Duodenal mucosa (tissue), 2 donors: ENCODE data around the gene USP27X.

ENCODE experiments used
- H3K27ac ChIP-seq: one replicate; pipeline ENCODE4 v1.7.0; 2013; ENCODE audit warnings: low read depth, low read length
- H3K27me3 ChIP-seq, 2 donors: one replicate each; pipeline ENCODE4 v1.7.0; 2013; ENCODE audit warnings: low read length in 2 of 2, control low read depth in 1 of 2; ENCODE audit not compliant: insufficient read depth in 2 of 2, control insufficient read depth in 1 of 2
- H3K36me3 ChIP-seq, 2 donors: one replicate each; pipeline ENCODE4 v1.7.0; 2013; ENCODE audit warnings: low read length in 2 of 2, control low read depth in 1 of 2; ENCODE audit not compliant: insufficient read depth in 2 of 2, control insufficient read depth in 1 of 2
- H3K4me1 ChIP-seq, 2 donors: one replicate each; pipeline ENCODE4 v1.7.0; 2013; ENCODE audit warnings: low read length in 2 of 2, control low read depth in 1 of 2; ENCODE audit not compliant: insufficient read depth in 2 of 2, control insufficient read depth in 1 of 2
- H3K4me3 ChIP-seq, 2 donors: one replicate each; pipeline ENCODE4 v1.7.0; 2013; ENCODE audit warnings: low read length in 2 of 2, low read depth in 1 of 2
- H3K9ac ChIP-seq, 2 donors: one replicate each; pipeline ENCODE4 v1.7.0; 2013; ENCODE audit warnings: low read length in 2 of 2, low read depth in 1 of 2
- H3K9me3 ChIP-seq, 2 donors: one replicate each; pipeline ENCODE4 v1.7.0; 2013; ENCODE audit warnings: low read length in 2 of 2, control low read depth in 1 of 2; ENCODE audit not compliant: control insufficient read depth in 1 of 2

Gene USP27X

GRCh38 chrX:49856819-49857218 lies 22.5 kb upstream of the USP27X start:
- Histone ChIP-seq H3K27me3 (no peaks in the 10 kb centered on the region), H3K4me3 (no peak overlapping the region), H3K36me3 (no peaks in the 10 kb centered on the region)

GRCh38 chrX:49858341-49858740 lies 20.9 kb upstream of the USP27X start:
- Histone ChIP-seq H3K9me3 (no peaks in the 10 kb centered on the region), H3K9ac (no peak overlapping the region), H3K4me1 (no peaks in the 10 kb centered on the region), H3K36me3 (no peaks in the 10 kb centered on the region), H3K27me3 (no peaks in the 10 kb centered on the region), H3K27ac (no peak overlapping the region), H3K4me3 (no peak overlapping the region)

More at GRCh38 chrX:49856819-49857218, 22.5 kb upstream of the USP27X start:
- no peak overlapping the region for H3K27ac ChIP-seq
- H3K9ac ChIP-seq = no peak overlapping the region
- H3K4me1 ChIP-seq = no peaks in the 10 kb centered on the region
- H3K9me3 ChIP-seq = no peaks in the 10 kb centered on the region

- Histone ChIP-seq H3K9ac (no peak overlapping the region), H3K27ac (no peak overlapping the region), H3K4me3 (no peak overlapping the region), H3K4me1 (no peaks in the 10 kb centered on the region), H3K9me3 (no peaks in the 10 kb centered on the region), H3K27me3 (no peaks in the 10 kb centered on the region), H3K36me3 (no peaks in the 10 kb centered on the region)
Observed at GRCh38 chrX:49859491-49859890, 19.8 kb upstream of the USP27X start.

- Histone ChIP-seq H3K27ac (no peak overlapping the region), H3K9me3 (no peaks in the 10 kb centered on the region), H3K4me3 (no peak overlapping the region), H3K9ac (no peak overlapping the region), H3K4me1 (no peaks in the 10 kb centered on the region), H3K27me3 (no peaks in the 10 kb centered on the region), H3K36me3 (no peaks in the 10 kb centered on the region)
Observed at GRCh38 chrX:49860867-49861535, 18.3 kb upstream of the USP27X start.

GRCh38 chrX:49862093-49862492 lies 17.2 kb upstream of the USP27X start:
- Histone ChIP-seq H3K4me1 (no peaks in the 10 kb centered on the region), H3K27ac (no peak overlapping the region), H3K36me3 (no peaks in the 10 kb centered on the region), H3K9me3 (no peaks in the 10 kb centered on the region), H3K9ac (no peak overlapping the region), H3K27me3 (no peaks in the 10 kb centered on the region), H3K4me3 (no peak overlapping the region)

GRCh38 chrX:49868739-49869138 lies 10.5 kb upstream of the USP27X start:
- Histone ChIP-seq H3K27ac (no peak overlapping the region), H3K9ac (no peak overlapping the region), H3K36me3 (no peaks in the 10 kb centered on the region), H3K4me3 (no peak overlapping the region), H3K4me1 (no peaks in the 10 kb centered on the region), H3K27me3 (no peaks in the 10 kb centered on the region), H3K9me3 (no peaks in the 10 kb centered on the region)

GRCh38 chrX:49876750-49877149 lies 2.5 kb upstream of the USP27X start:
- Histone ChIP-seq H3K27me3 (no peaks in the 10 kb centered on the region), H3K4me3 (no peak overlapping the region), H3K36me3 (no peaks in the 10 kb centered on the region), H3K9me3 (no peaks in the 10 kb centered on the region), H3K4me1 (peaks cover 9% of the 10 kb centered on the region in 2 donors), H3K27ac (no peak overlapping the region), H3K9ac (no peak overlapping the region)

GRCh38 chrX:49877397-49878101 lies 1.7 kb upstream of the USP27X start:
- H3K36me3 ChIP-seq = no peaks in the 10 kb centered on the region
- no peak overlapping the region for H3K9ac ChIP-seq
- no peak overlapping the region for H3K4me3 ChIP-seq
- H3K9me3 ChIP-seq = no peaks in the 10 kb centered on the region
- peaks cover 9% of the 10 kb centered on the region in 2 donors for H3K4me1 ChIP-seq
- H3K27me3 ChIP-seq = no peaks in the 10 kb centered on the region
- H3K27ac ChIP-seq = no peak overlapping the region

- peak overlapping the region; percentile 56 for H3K27ac ChIP-seq
Observed at GRCh38 chrX:49878128-49878833, 1.0 kb upstream of the USP27X start.

GRCh38 chrX:49879656-49880277 lies 483 bp downstream of the USP27X start:
- Histone ChIP-seq H3K4me1 (peaks cover 9% of the 10 kb centered on the region in 2 donors), H3K36me3 (no peaks in the 10 kb centered on the region), H3K27ac (peak overlapping the region; percentile 73), H3K27me3 (no peaks in the 10 kb centered on the region), H3K9me3 (no peaks in the 10 kb centered on the region), H3K4me3 (peak overlapping the region; percentile 61 to 65), H3K9ac (no peak overlapping the region)

More at GRCh38 chrX:49878128-49878833, 1.0 kb upstream of the USP27X start:
- Histone ChIP-seq H3K4me3 (peak overlapping the region; percentile 61 to 65), H3K4me1 (peaks cover 9% of the 10 kb centered on the region in 2 donors), H3K9me3 (no peaks in the 10 kb centered on the region), H3K9ac (peak overlapping the region in 1 of 2 donors; percentile 39), H3K27me3 (no peaks in the 10 kb centered on the region), H3K36me3 (no peaks in the 10 kb centered on the region)
